H9 (cell line): ENCODE data around the gene ODAD4. TPM values are rescaled to one million over a fixed set of nuclear protein-coding genes. Genes with fewer than 3 reads are reported as not detected.

Experiments
- DNase-seq: peaks from one replicate; pipeline ENCODE4 v3.0.0-alpha.2; 2017
- H2AFZ ChIP-seq: one replicate; pipeline ENCODE4 v1.6.1; 2013; ENCODE audit warnings: mild to moderate bottlenecking, low read length, control low read depth, moderate library complexity
- H2AK5ac ChIP-seq: 2 replicates; pipeline ENCODE4 v1.6.1; 2013; ENCODE audit warnings: low read length, control low read depth, mixed read lengths; ENCODE audit not compliant: insufficient read length
- H2BK120ac ChIP-seq: one replicate; pipeline ENCODE4 v1.6.1; 2013; ENCODE audit warnings: low read depth, mild to moderate bottlenecking, low read length, control low read depth, inconsistent platforms; ENCODE audit not compliant: poor library complexity, severe bottlenecking
- H2BK12ac ChIP-seq: 2 replicates; pipeline ENCODE4 v1.6.1; 2013; ENCODE audit warnings: low read length, control low read depth, mixed read lengths, low read depth; ENCODE audit not compliant: insufficient read length
- H2BK15ac ChIP-seq: 2 replicates; pipeline ENCODE4 v1.6.1; 2013; ENCODE audit warnings: low read depth, low read length, control low read depth
- H2BK20ac ChIP-seq: one replicate; pipeline ENCODE4 v1.6.1; 2013; ENCODE audit warnings: low read depth, mild to moderate bottlenecking, low read length, control low read depth, inconsistent platforms; ENCODE audit not compliant: poor library complexity, severe bottlenecking
- H2BK5ac ChIP-seq: 2 replicates; pipeline ENCODE4 v1.6.1; 2013; ENCODE audit warnings: low read length, control low read depth, mixed read lengths; ENCODE audit not compliant: insufficient read length
- H3K14ac ChIP-seq: 2 replicates; pipeline ENCODE4 v1.6.1; 2013; ENCODE audit warnings: low read length, control low read depth; ENCODE audit not compliant: insufficient read depth
- H3K18ac ChIP-seq: 2 replicates; pipeline ENCODE4 v1.6.1; 2013; ENCODE audit warnings: low read depth, mild to moderate bottlenecking, mixed read lengths, low read length, control low read depth; ENCODE audit not compliant: insufficient read length
- H3K23ac ChIP-seq: 2 replicates; pipeline ENCODE4 v1.6.1; 2013; ENCODE audit warnings: low read length, control low read depth, mixed read lengths, low read depth; ENCODE audit not compliant: insufficient read length
- H3K23me2 ChIP-seq: 2 replicates; pipeline ENCODE4 v1.6.1; 2013; ENCODE audit warnings: low read depth, mild to moderate bottlenecking, mixed read lengths, low read length, control low read depth; ENCODE audit not compliant: insufficient read length, poor library complexity, severe bottlenecking
- H3K27ac ChIP-seq: 2 replicates; pipeline ENCODE4 v1.5.1; 2013; ENCODE audit warnings: low read length, control low read depth, mixed read lengths, low read depth; ENCODE audit not compliant: insufficient read length
- H3K27me3 ChIP-seq: 2 replicates; pipeline ENCODE4 v1.6.1; 2013; ENCODE audit warnings: low read length, control low read depth, inconsistent platforms; ENCODE audit not compliant: insufficient read depth
- H3K4ac ChIP-seq: 2 replicates; pipeline ENCODE4 v1.6.1; 2013; ENCODE audit warnings: low read depth, mild to moderate bottlenecking, control low read depth, inconsistent platforms, low read length, moderate library complexity
- H3K4me1 ChIP-seq: 2 replicates; pipeline ENCODE4 v1.6.1; 2013; ENCODE audit warnings: low read length, control low read depth, inconsistent platforms; ENCODE audit not compliant: insufficient read depth
- H3K4me2 ChIP-seq: 2 replicates; pipeline ENCODE4 v1.6.1; 2013; ENCODE audit warnings: low read length, control low read depth, mixed read lengths; ENCODE audit not compliant: insufficient read length, insufficient read depth
- H3K56ac ChIP-seq: 2 replicates; pipeline ENCODE4 v1.6.1; 2013; ENCODE audit warnings: low read depth, mild to moderate bottlenecking, mixed read lengths, low read length, control low read depth; ENCODE audit not compliant: insufficient read length
- H3K79me1 ChIP-seq: 2 replicates; pipeline ENCODE4 v1.6.1; 2013; ENCODE audit warnings: low read depth, mild to moderate bottlenecking, moderate library complexity, low read length, control low read depth, inconsistent platforms; ENCODE audit not compliant: insufficient read depth, poor library complexity, severe bottlenecking
- H3K79me2 ChIP-seq: 2 replicates; pipeline ENCODE4 v1.6.1; 2013; ENCODE audit warnings: low read length, control low read depth, inconsistent platforms; ENCODE audit not compliant: insufficient read depth
- H3K9ac ChIP-seq: 2 replicates; pipeline ENCODE4 v1.6.1; 2013; ENCODE audit warnings: low read length, control low read depth, mixed read lengths; ENCODE audit not compliant: insufficient read length; ENCODE audit errors: extremely low read depth
- H3K9me3 ChIP-seq: one replicate; pipeline ENCODE4 v1.6.1; 2013; ENCODE audit warnings: low read depth, low read length, inconsistent platforms; ENCODE audit not compliant: control insufficient read depth
- H3T11ph ChIP-seq: one replicate; pipeline ENCODE4 v1.6.1; 2013; ENCODE audit warnings: mild to moderate bottlenecking, low read length, control low read depth, inconsistent platforms
- H4K20me1 ChIP-seq: one replicate; pipeline ENCODE4 v1.6.1; 2013; ENCODE audit not compliant: control insufficient read depth, insufficient read length, insufficient read depth
- H4K5ac ChIP-seq: 2 replicates; pipeline ENCODE4 v1.6.1; 2013; ENCODE audit warnings: low read depth, mild to moderate bottlenecking, mixed read lengths, low read length, control low read depth; ENCODE audit not compliant: insufficient read length
- H4K8ac ChIP-seq: replicated peaks from 2 replicates; pipeline ENCODE4 v1.6.1; 2013; ENCODE audit warnings: low read length, control low read depth, mixed read lengths, low read depth; ENCODE audit not compliant: insufficient read length
- H4K91ac ChIP-seq: 2 replicates; pipeline ENCODE4 v1.6.1; 2013; ENCODE audit warnings: low read depth, mild to moderate bottlenecking, moderate library complexity, mixed read lengths, low read length, control low read depth; ENCODE audit not compliant: insufficient read length
- H3K27ac Mint-ChIP-seq, 3 experiments: 2 replicates in 2 of 3; 3 replicates in 1 of 3; pipeline ENCODE4 v1.8.0; 2020 to 2021; ENCODE audit warnings: mixed read lengths in 3 of 3, mild to moderate bottlenecking in 1 of 3, moderate library complexity in 1 of 3
- H3K27me3 Mint-ChIP-seq: 2 replicates; pipeline ENCODE4 v1.8.0; 2021; ENCODE audit warnings: low read depth, mild to moderate bottlenecking, moderate library complexity, mixed read lengths
- H3K36me3 Mint-ChIP-seq, 3 experiments: 2 replicates in 2 of 3; 3 replicates in 1 of 3; pipeline ENCODE4 v1.8.0; 2020 to 2021; ENCODE audit warnings: low read depth in 3 of 3, mixed read lengths in 3 of 3; ENCODE audit not compliant: insufficient read depth in 1 of 3
- H3K4me1 Mint-ChIP-seq, 2 experiments: 2 replicates each; pipeline ENCODE4 v1.8.0; 2020; ENCODE audit warnings: mixed read lengths in 2 of 2
- H3K4me3 Mint-ChIP-seq, 2 experiments: 2 replicates in 1 of 2; 3 replicates in 1 of 2; pipeline ENCODE4 v1.8.0; 2020 to 2021; ENCODE audit warnings: mild to moderate bottlenecking in 2 of 2, mixed read lengths in 2 of 2, moderate library complexity in 1 of 2
- H3K9me3 Mint-ChIP-seq, 2 experiments: 2 replicates in 1 of 2; 3 replicates in 1 of 2; pipeline ENCODE4 v1.8.0; 2020; ENCODE audit warnings: mild to moderate bottlenecking in 2 of 2, mixed read lengths in 2 of 2, moderate library complexity in 1 of 2
- WGBS: extraction: QIAGEN DNeasy Blood & Tissue Kit; methylation state at CpG from one replicate; pipeline ENCODE4 v1.1.7; 2013; ENCODE audit warnings: missing lambda C conversion rate, low lambda C conversion rate, mixed read lengths; ENCODE audit not compliant: insufficient read length; ENCODE audit errors: extremely low coverage; 5-methylcytosine and 5-hydroxymethylcytosine counted together
- total RNA-seq: library from RNA; stranded (reverse); gene quantifications from 2 replicates; pipeline ENCODE4 v1.2.1, GENCODE V29; 2021
- TF ChIP-seq, protein P1 (sequence below): fragments of 200-600 bp; sonication (generic); conservative IDR thresholded peaks from 3 replicates; pipeline ENCODE4 v1.8.0; 2021; ENCODE audit warnings: antibody characterized with exemption, mild to moderate bottlenecking

The ODAD4 gene
- total RNA-seq, 1 experiment from 2014 or later, result 2.1 TPM

DNA sequence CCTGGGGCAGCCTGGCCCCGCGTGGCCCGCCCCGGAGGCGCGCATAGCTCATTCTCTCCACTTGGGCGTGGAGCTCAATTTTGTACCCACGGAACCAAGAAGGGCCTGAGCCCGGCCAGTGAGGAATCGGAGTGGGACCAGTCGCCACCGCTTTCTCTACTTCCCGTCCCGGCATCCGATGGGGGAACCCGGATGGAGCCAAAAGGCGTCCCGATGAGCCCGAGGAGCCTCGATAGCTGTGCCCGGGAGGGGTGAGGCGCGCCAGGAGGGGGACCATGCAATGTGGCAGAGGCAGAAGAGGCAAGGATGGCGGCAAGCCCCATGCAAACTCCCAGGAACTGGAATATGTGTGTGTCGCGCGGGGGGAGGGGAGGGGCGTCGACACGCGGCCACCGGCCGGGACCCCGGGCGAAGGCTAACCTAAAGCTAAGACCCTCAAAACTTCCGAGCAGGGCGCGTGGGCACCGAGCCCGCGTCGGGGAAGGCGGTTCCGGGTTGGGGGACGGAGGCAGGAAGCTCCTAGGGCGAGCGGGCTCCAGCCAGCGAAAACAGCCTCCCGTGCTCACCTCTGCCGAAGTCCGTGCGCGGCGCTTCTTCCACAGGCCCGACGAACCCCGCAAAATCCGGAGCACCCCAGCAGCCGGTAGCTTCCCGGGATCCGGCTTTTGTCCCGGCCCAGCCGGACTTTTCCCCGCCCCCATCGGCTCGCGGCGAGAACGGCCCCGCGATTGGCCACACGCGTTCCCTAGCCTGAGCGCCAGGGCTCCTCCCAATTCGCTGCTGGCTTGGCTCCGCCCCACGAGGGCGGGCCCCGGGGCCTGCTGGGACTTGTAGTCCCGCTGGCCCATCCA, 11.9 kb upstream of the ODAD4 start, which contains the start of gene ACLY:
Gene ACLY, minus strand, starts transcription at position 638 of the 851 bp plus-strand sequence. CDS start 5,078 bp downstream, outside the sequence.
- Histone ChIP-seq H4K5ac (no peak within 1 kb of the TSS), H3K79me1 (peaks cover 8% of the 10 kb centered on the region), H3K4ac (no peak within 1 kb of the TSS; the same call in 1 of the 2 replicates), H3K23ac (no peak within 1 kb of the TSS), H3K79me2 (peaks cover 42% of the 10 kb centered on the region), H3K9ac (peak within 1 kb of the TSS; percentile 85), H3K23me2 (peaks cover 11% of the 10 kb centered on the region), H3K4me2 (peak within 1 kb of the TSS; percentile 86), H3K56ac (no peak within 1 kb of the TSS), H3K27ac (peak within 1 kb of the TSS; percentile 40), H2BK15ac (no peak within 1 kb of the TSS), H3K18ac (peak within 1 kb of the TSS; percentile 97), H2BK12ac (no peak within 1 kb of the TSS), H4K91ac (peak within 1 kb of the TSS; percentile 85), H4K8ac (no peak within 1 kb of the TSS), H4K20me1 (peaks cover 8% of the 10 kb centered on the region), H2AK5ac (no peak within 1 kb of the TSS), H2BK120ac (no peak within 1 kb of the TSS), H2BK5ac (peak within 1 kb of the TSS; percentile 14), H3K27me3 (no peaks in the 10 kb centered on the region), H3K14ac (peak within 1 kb of the TSS; percentile 99), H3K9me3 (no peaks in the 10 kb centered on the region), H3T11ph (no peak within 1 kb of the TSS), H2AFZ (no peak within 1 kb of the TSS), H3K4me1 (peaks cover 8% of the 10 kb centered on the region; the same call in 1 of the 2 replicates), H2BK20ac (no peak within 1 kb of the TSS)
- DNase-seq, result peak; percentile 100
- H3K27ac Mint-ChIP-seq, result peak within 1 kb of the TSS; percentile 46 to 96 (median 94)
- peak within 1 kb of the TSS; percentile 88 to 90 for H3K4me3 Mint-ChIP-seq
- no peaks in the 10 kb centered on the region for H3K9me3 Mint-ChIP-seq
- no CpG with 5 or more reads among the region's 80 CpGs for WGBS
- H3K4me1 Mint-ChIP-seq, result peaks cover 43 to 50% of the 10 kb centered on the region in 2 experiments
- no peaks in the 10 kb centered on the region for H3K27me3 Mint-ChIP-seq
- TF ChIP-seq, protein P1, sequence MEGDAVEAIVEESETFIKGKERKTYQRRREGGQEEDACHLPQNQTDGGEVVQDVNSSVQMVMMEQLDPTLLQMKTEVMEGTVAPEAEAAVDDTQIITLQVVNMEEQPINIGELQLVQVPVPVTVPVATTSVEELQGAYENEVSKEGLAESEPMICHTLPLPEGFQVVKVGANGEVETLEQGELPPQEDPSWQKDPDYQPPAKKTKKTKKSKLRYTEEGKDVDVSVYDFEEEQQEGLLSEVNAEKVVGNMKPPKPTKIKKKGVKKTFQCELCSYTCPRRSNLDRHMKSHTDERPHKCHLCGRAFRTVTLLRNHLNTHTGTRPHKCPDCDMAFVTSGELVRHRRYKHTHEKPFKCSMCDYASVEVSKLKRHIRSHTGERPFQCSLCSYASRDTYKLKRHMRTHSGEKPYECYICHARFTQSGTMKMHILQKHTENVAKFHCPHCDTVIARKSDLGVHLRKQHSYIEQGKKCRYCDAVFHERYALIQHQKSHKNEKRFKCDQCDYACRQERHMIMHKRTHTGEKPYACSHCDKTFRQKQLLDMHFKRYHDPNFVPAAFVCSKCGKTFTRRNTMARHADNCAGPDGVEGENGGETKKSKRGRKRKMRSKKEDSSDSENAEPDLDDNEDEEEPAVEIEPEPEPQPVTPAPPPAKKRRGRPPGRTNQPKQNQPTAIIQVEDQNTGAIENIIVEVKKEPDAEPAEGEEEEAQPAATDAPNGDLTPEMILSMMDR, result no peak
- H3K36me3 Mint-ChIP-seq, result peaks cover 7 to 17% (median 15%) of the 10 kb centered on the region in 3 experiments; a peak in 6 of 7 replicates
